Anterior cingulate cortex (tissue), 58 donors: Measurements from ENCODE around the gene DHX16.
"Not testable (repeated sequence)": the region's sequence is repeated elsewhere in the genome, so short reads cannot be mapped to it uniquely, and the experiment has no call there.

Experiments
- DNase-seq, 58 donors: peaks; one replicate each; lab custom pipeline; 2025; lab: John Stamatoyannopoulos, UW

DHX16 gene

DNA sequence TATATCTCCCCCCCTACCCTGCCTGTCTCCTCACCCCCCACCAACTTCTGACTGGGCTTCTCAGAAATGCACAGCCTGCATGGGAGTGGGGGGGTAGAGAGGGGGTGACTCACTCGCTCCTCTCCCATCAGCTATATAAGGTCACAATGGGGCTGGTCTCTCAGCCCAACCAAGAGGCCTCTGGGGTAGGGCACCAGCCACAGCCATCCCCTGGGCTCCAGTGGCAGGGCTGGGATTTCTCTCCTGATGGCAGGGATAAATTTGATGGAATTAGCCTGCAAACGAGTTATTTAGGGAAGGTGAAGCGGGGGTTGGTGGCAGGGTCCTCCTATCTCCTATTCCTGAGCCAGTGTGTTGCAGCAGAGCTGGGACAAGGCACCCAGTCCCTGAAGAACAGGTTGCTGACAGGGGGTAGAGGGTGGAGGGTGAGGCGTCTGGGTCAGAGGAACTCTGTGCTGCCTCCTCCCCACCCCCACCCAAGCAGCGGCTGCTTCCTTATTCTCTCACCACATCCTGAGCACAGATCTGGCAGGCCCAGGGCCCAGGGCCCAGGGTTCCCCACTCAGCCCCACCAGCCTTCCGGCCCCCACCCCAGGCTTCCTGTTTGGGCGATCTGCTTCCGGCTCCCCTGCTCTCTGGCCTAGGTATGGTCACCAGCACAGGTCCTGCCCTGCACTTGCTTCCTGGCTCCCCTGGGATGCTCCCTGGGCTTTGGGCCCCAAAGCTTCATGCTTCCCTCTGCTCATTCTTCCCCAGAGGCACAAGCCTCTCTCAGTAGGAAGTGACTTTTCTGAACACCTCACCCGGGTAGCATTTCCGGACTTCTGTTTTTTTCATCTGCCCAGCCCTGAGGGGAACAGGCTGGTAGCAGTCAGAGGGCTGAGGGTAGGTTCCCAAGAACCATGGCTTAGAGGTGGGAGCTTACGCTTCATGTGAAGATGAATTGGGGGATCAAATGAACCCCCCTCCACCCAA, 9.6 kb upstream of the DHX16 start:
- peak in 43 of 58 donors; percentile 7 to 68 (median 36) for DNase-seq

DNA sequence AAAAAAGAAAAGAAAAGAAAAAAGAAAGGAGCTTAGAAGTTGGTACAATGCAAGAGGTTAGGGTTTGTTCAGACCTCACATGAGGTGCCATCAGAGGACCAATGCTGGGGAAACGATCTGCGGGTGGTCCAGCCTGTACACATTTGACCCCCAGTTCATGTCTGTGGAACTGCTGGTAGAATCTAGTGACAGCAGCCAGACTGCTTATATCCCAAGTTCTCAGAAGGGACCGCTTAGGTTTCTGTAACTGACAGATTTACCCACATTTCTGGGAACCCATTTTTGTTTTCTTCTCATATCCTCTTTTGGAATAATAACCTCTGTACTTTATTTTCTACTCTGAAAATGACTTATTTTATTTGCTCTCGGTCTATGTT, 8.9 kb upstream of the DHX16 start:
- DNase-seq = no peak

DNA sequence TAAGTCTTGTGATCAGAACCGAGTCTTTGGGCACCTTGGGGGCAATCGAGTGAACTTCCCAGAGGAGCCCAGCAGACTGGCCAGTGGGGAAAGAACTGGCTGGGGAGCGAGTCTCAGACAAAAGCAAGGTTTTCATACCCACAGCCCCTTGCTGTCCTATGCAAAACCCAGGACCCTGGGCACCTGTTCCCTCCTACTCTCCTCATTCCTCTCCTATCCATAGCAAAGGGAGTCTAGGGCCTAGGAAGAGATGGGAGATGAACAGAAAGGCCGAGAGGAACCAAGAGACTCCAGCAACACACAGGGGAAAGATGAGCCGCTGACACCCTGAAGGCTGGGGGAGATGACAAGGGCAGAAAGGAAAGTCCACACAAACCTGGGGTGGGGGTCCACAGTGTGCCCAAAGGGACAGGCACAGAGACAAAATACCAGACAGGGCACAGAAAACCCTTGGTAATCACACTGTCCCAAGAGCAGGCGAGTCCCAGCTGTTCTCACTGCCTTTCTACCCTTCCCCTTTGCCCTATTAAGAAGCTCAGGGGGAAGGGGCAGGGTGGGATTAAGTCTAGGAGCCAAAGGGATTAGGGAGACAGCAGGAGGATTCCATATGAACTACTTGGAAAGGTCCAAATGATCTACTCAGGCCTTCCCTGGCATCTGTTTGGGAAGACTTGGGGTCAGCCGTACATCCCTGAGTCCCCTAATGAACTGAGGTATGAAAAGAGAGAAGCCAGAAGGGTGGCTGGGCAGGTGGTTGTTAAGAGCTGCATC, 7.1 kb upstream of the DHX16 start:
- DNase-seq = no peak

DNA sequence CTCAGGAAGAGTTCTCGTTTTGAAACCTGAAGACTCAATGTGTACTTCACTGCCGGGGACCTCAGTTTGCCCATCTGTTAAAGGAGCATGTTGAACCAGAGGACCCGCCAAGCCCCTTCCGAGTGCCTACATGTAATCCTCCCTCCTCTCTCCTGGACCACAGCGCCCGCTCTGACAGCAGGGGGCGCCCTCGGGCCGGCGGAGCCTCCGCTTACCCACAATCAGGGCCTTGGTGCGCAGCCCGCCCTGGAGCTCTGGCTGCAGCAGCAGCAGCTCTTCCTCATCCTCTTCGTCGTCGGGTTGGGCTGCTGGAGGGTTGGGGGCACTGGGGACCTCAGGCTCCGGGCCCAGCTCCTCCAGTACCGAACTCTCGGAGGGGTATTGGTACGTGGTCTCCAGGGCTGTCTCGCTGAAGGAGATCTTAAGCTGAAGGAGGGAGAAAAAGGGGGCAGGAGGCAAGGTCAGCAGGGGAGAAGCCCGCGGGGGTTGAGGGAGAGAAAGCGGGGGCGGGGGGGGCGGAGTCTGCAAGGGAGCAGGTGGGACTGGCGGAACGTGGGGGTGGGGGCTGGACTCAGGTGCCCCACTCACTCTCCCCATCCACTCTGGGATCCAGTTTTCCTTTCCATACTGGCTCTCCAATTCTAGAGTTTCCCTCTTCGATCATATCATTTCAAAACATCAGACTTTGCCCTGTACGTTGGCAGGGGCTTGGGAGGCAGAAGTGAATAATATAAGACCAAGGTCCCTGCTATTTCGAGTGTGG, 6.3 kb upstream of the DHX16 start:
- DNase-seq = peak in 55 of 58 donors; percentile 29 to 87 (median 70)

DNA sequence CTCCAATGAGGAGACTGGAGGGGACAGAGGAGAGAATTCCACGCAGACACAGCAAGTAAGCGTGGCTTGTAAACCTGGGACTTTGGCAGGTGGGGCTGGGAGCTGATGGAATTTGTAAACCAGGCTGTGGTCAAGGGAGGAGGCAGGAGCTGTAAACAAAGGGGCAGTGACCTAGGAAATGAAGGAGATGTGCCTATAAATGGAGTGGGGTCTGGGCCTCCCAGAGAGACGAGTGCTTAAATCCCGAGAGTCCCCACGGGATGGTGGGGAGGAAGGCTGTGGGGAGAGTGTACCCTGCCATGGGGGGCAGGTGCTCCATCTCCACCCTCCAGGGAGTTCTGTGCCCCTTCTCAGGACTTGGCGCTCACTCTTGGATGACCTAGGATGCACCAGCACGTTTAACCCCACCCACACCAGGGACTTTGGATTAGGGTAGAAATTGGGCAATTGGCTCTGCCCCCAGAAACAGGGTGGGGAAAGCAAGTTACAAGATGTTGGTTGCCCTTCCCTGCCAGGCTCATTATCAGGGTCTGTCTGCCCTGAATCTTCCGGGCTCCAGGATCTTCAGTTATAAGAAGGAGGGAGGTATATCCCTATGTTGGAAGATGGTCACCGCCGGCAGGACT, 4.0 kb upstream of the DHX16 start:
- no peak for DNase-seq

DNA sequence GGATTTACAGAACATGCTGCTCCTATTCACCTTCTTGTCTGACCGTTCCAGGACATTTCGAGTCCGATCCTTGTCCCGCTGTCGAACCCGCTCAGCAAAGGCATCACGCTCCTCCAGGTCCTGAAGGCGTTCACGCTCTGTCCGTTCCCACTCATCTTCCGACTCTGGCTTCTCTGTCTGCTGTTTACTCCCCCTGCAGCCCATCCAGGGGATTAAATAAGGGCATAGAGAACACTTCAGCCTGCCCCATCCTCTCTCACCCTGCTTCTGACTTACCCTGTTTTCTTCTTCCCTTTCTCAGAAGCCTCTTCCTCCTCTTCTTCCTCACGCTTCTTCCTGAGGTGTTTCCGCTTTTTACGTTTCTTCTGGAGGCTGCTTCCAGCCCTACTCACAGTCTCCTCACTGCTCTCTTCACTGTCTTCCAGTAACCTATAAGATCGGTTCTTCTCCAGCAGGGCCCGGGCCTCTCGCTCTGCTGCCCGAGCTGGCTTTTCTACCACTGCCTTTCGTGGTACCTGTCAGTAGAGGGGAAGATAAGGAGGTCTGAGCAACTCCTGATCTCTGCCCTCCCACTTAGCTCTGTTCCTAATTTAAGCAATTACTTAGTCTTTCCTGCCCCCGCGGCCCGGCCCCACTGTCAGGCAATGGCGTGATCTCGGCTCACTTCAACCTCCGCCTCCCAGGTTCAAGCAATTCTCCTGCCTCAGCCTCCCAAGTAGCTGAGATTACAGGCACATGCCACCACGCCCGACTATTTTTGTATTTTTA, 1.9 kb downstream of the DHX16 start:
- DNase-seq = no peak

DNA sequence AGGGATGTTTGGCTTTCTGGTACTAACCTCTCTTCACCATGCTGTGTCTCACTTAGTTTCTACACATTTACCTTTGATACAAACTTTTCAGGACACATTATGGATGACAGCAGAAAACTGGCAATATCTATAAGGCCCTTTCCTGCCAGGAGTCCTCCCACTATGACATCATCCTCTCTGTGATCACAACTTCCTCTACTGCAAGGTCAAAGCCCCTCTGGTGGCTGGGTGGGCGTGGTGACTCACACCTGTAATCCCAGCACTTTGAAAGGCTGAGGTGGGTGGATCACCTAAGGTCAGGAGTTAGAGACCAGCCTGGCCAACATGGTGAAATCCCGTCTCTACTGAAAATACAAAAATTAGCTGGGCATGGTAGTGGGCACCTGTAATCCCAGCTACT, 6.5 kb downstream of the DHX16 start:
- not testable (repeated sequence) for DNase-seq

DNA sequence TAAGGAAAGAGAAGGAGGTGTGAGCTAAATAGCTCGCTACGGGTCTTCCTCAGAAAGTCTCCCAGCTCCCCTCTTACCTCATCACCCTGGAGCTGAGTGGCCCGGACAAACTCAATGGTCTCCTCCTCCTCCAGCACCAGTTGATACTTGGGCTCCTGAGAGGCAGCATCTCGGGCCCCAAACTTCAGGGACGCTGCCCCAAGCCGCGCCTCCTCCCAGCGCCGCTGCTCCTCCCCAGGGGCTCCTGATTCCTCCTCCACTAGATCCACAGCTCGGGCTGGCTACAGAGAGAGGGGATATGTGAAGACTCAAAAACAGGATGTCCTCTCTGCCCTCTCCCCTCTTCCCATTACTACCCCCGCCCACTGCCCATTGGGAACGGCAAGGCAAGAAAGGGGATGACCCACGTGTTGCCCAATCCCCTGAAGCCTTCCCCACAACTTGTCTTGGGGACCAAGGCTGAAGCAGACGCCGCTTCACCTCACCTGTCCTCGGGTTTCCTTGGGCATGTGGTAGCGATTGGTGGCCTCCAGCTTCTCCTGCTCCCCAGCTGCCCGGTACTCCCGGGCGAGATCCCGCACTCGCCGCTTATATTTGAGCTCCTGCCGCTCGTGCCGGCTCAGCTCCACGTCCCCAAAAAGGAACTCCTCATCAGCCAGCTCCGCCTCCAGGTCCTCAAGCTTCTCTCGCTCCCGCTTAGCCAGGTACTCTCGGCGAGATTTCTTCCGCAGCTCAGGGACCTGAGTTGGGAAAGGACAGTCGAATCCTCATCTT, 7.6 kb downstream of the DHX16 start:
- DNase-seq = no peak

DNA sequence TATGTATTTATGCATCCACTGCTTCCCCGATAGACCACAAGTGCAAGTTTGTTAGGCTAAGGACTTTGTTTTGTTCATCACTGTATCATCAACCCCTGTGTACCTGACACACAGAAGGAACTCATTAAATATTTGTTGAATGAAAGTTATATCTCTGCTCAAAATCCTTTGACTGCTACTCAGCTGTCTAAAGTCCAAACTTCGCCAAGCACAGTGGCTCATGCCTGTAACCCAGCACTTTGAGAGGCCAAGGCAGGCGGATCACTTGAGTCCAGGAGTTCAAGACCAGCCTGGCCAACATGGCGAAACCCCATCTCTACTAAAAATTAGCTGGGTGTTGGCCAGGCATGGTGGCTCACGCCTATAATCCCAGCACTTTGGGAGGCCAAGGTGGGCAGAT, 14.9 kb downstream of the DHX16 start:
- DNase-seq = not testable (repeated sequence)

DNA sequence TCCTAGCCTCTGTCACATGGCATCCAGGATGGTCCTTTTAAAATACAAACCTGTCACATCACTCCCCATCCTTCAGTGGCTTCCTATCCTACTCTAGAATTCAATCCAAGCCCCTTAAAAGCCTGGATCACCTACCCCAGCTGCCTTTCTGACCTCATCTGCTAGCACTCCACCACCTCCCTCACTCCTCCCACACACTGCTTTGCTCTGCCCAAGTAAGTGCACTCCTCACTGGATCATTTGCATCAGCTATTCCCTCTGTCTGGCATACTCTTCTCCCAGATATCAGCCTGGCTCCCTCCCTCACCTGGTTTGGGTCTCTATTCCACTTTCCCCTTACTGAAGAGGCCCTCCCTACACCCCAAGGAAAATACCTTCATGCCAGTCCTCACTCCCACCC, 15.4 kb downstream of the DHX16 start:
- DNase-seq = peak in 1 of 58 donors; percentile 2

DNA sequence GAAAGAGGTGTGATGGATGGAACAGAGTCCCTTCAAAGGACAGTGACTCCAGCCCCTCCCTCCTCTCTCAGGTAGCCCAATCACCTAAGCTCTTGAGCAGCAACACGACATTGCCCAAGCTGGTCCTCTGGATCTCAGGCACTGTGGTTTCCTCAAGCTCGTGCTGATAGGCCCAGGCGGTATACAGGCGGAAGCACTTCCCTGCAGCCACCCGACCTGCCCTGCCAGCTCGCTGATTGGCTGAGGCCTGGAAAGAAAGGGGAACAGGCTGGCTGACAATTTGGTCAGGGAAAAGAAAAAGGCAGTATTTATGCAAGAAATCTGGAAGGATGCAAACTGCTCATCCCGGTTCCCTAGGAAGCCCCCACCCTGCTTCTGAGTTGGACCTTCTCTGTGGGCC, 16.3 kb downstream of the DHX16 start:
- peak in 1 of 58 donors; percentile 1 for DNase-seq

DNA sequence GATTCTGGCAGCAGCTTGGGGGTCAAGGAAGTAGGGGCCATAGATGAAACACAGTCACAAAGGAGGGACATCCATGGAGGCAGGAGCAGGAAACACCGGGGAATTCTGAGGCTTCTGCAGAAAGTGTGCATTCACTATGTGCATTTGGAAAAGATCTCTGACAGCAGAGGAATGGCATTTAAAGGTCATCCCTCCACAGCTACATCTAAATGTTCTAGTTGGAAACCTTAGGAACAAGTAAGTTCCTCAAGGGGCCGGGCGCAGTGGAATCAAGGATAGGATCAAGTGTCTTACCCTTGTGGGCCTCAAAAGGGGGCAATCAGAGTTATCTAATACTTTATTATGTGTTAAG, 17.1 kb downstream of the DHX16 start:
- DNase-seq = no peak

DNA sequence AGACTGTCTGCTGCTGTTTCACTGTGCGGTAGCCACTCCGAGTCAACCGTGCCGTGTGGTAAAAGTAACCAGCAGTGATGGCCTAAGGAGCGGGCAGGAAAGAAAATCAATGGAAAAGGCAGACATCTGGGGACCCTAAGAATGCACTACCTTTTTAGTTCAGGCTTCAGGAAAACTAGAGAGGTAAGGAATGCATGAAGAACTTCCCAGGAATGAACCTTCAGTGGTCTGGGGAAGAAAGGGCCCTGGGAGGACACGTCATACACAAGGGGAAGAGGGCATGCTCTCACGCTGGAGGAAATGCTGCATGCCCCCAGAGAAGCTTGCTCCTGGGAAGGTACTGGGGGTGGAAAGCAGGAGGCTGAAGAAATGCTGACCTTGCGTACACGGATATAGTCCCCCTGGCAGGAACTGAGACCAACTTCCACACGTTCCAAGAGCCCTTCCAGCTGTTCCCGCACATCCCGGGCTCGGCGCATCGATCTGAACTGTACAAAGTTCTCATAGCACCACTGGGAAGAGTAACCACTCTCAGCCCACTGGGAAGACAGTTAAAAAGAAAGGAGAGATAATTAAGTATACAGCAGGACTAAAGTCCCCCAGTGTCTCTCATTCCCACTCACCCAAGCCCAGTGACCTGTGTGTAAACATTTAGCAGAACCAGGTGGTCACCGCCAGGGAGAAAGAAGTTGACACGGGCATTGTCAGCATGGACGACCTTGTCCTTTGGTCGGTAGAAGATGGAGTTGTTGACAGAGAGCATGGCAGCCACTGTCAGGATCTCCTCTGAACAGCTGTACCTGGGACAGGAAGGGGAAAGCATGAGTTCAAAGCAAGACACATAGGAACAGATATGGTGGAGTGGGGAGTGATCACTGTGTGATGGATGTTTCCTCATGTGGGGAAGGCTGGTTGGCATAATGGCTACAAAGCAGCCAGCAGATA, 17.7 kb downstream of the DHX16 start:
- DNase-seq = no peak

DNA sequence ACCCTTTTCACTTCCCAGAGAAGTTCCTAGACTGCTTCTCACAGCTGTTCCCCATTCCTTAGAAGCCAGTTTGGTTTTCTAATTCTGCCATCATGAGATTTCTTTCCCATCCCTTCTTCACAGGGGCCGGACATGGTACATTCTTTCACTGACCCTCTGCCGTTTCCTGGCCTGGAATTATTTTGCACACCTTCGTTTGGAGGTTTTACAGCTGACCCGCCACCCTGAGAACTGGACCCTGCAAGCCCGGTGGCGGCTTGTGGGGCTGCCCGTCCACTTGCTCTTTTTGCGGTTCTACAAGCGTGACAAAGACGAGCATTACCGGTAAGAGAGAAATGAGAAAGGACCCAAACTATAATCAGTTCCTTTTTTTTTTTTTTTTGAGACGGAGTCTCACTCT, 21.7 kb downstream of the DHX16 start:
- no peak for DNase-seq

DNA sequence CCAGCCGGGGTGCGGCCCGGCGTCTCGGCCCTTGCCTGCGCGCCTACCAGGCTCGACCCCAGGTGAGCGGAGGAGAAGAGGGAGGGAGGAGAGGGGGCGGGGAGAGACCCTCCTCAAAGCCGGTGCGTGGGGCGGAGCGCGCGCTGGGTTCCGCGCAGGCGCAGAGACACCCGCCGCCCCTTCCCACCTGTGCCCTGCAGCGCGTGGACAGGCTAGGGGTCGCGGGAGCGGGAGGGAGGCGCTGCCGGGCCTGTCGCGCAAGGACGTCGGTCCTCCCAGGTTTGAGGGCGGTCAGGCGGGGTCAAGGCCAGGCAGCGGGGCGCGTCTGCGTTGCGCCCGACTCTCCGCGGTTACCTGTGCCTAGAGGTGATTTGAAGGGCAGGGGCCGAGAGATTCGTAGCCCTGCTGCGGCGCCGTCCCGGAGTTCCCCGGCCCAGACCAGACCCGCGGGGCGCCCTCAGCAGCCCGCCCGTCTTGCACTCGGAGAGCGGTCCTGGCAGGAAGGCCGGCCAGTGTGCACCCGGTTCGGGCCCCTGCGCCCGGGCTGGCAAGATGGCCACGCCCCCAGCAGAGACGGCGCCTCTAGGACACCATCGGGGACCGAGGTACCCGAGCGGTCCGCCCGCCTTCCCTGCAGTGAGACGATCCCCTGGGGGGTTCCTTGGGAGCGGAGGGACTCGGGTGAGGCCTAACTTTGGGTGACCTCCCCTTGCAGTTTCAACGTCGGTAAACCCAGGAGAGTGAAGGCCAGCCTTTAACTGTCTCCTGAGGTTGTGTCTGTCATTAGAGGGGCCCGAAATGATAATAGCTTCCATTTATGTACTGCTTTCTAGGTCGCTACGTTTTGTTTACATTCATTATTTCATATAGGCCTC, 25.3 kb downstream of the DHX16 start:
- peak in 55 of 58 donors; percentile 24 to 95 (median 77) for DNase-seq

DNA sequence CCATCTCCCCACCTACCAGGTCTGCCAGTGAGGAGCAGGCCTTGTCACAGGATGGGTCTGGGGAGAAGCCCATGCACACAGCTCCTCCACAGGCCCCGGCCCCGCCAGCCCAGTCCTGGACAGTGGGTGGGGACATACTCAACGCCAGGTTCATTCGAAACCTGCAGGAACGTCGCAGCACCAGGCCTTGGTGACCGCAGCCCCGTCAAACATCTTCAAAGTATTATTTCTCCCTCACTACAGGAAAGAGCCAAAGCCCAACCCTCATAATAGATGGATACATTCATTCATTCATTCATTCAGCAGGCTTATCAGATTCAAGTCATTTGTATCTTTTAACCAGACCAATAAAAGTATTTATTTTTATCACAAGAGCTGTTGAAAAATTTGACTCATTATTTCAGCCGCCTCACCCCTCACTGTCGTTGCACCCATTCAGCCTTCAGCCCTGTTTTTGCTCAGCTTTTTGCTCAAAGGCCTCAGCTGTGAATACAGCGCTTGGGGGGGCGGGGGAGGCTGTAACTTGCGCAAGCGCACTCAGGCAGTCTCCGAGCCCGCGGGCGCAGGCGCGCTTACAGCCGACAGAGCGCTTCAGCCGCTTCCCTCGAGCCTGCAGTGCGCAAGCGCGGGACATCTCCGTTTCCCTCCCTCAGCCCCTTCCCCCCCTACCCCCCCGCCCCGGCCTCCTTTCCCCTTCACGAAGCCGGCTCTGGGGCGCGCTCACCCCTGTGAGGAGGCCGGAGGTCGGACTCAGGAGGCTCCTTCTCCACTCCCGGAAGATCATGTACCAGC, 26.2 kb downstream of the DHX16 start, which contains the start of gene C6orf136:
TSS of gene C6orf136 (plus strand) at position 684 of the 792 bp plus-strand sequence. CDS start at position 783, 99 bp downstream.
- peak; percentile 63 to 97 (median 90) for DNase-seq
